Mesenchymal stem cell (in vitro differentiated cells and primary cell): Measurements from ENCODE around the gene GPR107.

ENCODE experiments used
- DNase-seq: peaks from one replicate; pipeline ENCODE4 v3.0.0-alpha.2; 2013
- H2AFZ ChIP-seq: one replicate; pipeline ENCODE4 v1.6.1; 2013; ENCODE audit warnings: low read depth, mild to moderate bottlenecking, control low read depth, inconsistent platforms, low read length, moderate library complexity
- H2AK5ac ChIP-seq: 2 replicates; pipeline ENCODE4 v1.6.1; 2013; ENCODE audit warnings: low read length, moderate library complexity, mild to moderate bottlenecking, inconsistent platforms; ENCODE audit not compliant: severe bottlenecking
- H2BK120ac ChIP-seq: one replicate; pipeline ENCODE4 v1.6.1; 2013; ENCODE audit warnings: low read depth, mild to moderate bottlenecking, inconsistent platforms, low read length, moderate library complexity
- H2BK12ac ChIP-seq, 2 experiments: one replicate each; pipeline ENCODE4 v1.6.1; 2013; ENCODE audit warnings: inconsistent platforms in 2 of 2, low read length in 2 of 2, mild to moderate bottlenecking in 2 of 2, moderate library complexity in 2 of 2, control low read depth in 1 of 2
- H2BK15ac ChIP-seq: one replicate; pipeline ENCODE4 v1.6.1; 2013; ENCODE audit warnings: mild to moderate bottlenecking, low read depth, inconsistent platforms; ENCODE audit not compliant: poor library complexity, severe bottlenecking
- H2BK5ac ChIP-seq: 2 replicates; pipeline ENCODE4 v1.6.1; 2013; ENCODE audit warnings: low read depth, mild to moderate bottlenecking, low read length, control low read depth, inconsistent platforms; ENCODE audit not compliant: poor library complexity, severe bottlenecking
- H3K14ac ChIP-seq, 2 experiments: one replicate each; pipeline ENCODE4 v1.6.1; 2013; ENCODE audit warnings: inconsistent platforms in 2 of 2, low read length in 2 of 2, control low read depth in 1 of 2, mild to moderate bottlenecking in 1 of 2, moderate library complexity in 1 of 2
- H3K18ac ChIP-seq, 2 experiments: one replicate each; pipeline ENCODE4 v1.6.1; 2013; ENCODE audit warnings: inconsistent platforms in 2 of 2, low read length in 2 of 2, control low read depth in 1 of 2, low read depth in 1 of 2, mild to moderate bottlenecking in 1 of 2
- H3K23ac ChIP-seq, 2 experiments: one replicate each; pipeline ENCODE4 v1.6.1; 2013; ENCODE audit warnings: inconsistent platforms in 2 of 2, low read length in 2 of 2, mild to moderate bottlenecking in 2 of 2, moderate library complexity in 2 of 2, control low read depth in 1 of 2
- H3K27ac ChIP-seq: 2 replicates; pipeline ENCODE4 v1.5.1; 2013; ENCODE audit warnings: mild to moderate bottlenecking, moderate library complexity, low read length, control low read depth, inconsistent platforms; ENCODE audit not compliant: poor library complexity, severe bottlenecking
- H3K27me3 ChIP-seq, 2 experiments: 2 replicates each; pipeline versions ENCODE4 v1.6.1 to v1.7.0; 2013; ENCODE audit warnings: low read length in 2 of 2, mild to moderate bottlenecking in 2 of 2, moderate library complexity in 2 of 2, control low read depth in 1 of 2, inconsistent platforms in 1 of 2; ENCODE audit not compliant: control insufficient read depth in 1 of 2, insufficient read depth in 1 of 2
- H3K36me3 ChIP-seq, 2 experiments: 2 replicates each; pipeline versions ENCODE4 v1.6.1 to v1.7.0; 2013; ENCODE audit warnings: low read length in 2 of 2, control low read depth in 1 of 2, inconsistent platforms in 1 of 2, low read depth in 1 of 2, mild to moderate bottlenecking in 1 of 2; ENCODE audit not compliant: insufficient read depth in 2 of 2, control insufficient read depth in 1 of 2
- H3K4ac ChIP-seq, 2 experiments: one replicate each; pipeline ENCODE4 v1.6.1; 2013; ENCODE audit warnings: inconsistent platforms in 2 of 2, low read length in 2 of 2, mild to moderate bottlenecking in 2 of 2, moderate library complexity in 2 of 2, control low read depth in 1 of 2, low read depth in 1 of 2
- H3K4me1 ChIP-seq: 2 replicates; pipeline ENCODE4 v1.6.1; 2013; ENCODE audit warnings: low read depth, low read length, control low read depth; ENCODE audit not compliant: control insufficient read depth, insufficient read depth
- H3K4me2 ChIP-seq: 2 replicates; pipeline ENCODE4 v1.6.1; 2013; ENCODE audit warnings: low read length, mild to moderate bottlenecking, inconsistent platforms; ENCODE audit not compliant: poor library complexity, severe bottlenecking
- H3K4me3 ChIP-seq, 2 experiments: 2 replicates each; pipeline versions ENCODE4 v1.5.1 to v1.7.0; 2013; ENCODE audit warnings: low read length in 2 of 2, mild to moderate bottlenecking in 2 of 2, control low read depth in 1 of 2, low read depth in 1 of 2; ENCODE audit not compliant: insufficient read depth in 1 of 2
- H3K79me1 ChIP-seq: replicated peaks from 2 replicates; pipeline ENCODE4 v1.6.1; 2013; ENCODE audit warnings: mild to moderate bottlenecking, control low read depth, low read length, inconsistent platforms; ENCODE audit not compliant: poor library complexity, severe bottlenecking
- H3K9ac ChIP-seq: 2 replicates; pipeline ENCODE4 v1.7.0; 2013; ENCODE audit warnings: mild to moderate bottlenecking, low read length, moderate library complexity
- H3K9me3 ChIP-seq: 2 replicates; pipeline ENCODE4 v1.7.0; 2013; ENCODE audit warnings: mild to moderate bottlenecking, low read length; ENCODE audit not compliant: control insufficient read depth
- H4K8ac ChIP-seq: one replicate; pipeline ENCODE4 v1.6.1; 2013; ENCODE audit warnings: inconsistent platforms, mild to moderate bottlenecking, low read length, moderate library complexity
- H4K91ac ChIP-seq: one replicate; pipeline ENCODE4 v1.6.1; 2013; ENCODE audit warnings: mild to moderate bottlenecking, low read length, inconsistent platforms
- WGBS: methylation state at CpG from one replicate; pipeline ENCODE4 v1.1.7; 2013; ENCODE audit warnings: mixed read lengths; 5-methylcytosine and 5-hydroxymethylcytosine counted together

The GPR107 gene

DNA sequence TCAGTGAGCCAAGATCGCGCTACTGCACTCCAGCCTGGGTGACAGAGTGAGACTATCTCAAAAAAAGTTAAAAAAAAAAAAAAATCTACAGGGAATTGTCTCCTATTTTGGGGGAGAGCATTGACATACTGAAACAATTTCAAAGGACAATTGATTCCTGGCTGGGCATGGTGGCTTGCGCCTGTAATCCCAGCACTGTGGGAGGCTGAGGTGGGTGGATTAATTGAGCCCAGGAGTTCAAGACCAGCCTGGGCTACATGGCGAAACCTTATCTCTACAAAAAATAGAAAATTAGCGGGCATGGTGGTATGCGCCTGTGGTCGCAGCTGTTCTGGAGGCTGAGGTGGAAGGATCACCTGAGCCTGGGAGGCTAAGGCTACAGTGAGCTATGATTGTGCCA is 30.6 kb downstream of the GPR107 start:
- Histone ChIP-seq H4K91ac (no peak overlapping the region), H3K18ac (no peak overlapping the region), H3K4me3 (no peak overlapping the region), H3K9me3 (no peaks in the 10 kb centered on the region), H3K4me1 (no peaks in the 10 kb centered on the region), H2AFZ (no peak overlapping the region), H2BK120ac (no peak overlapping the region), H2AK5ac (no peak overlapping the region), H2BK12ac (no peak overlapping the region), H3K79me1 (peaks cover 3% of the 10 kb centered on the region), H3K4ac (no peak overlapping the region), H3K27me3 (no peaks in the 10 kb centered on the region), H3K4me2 (no peak overlapping the region), H3K27ac (no peak overlapping the region), H3K36me3 (peaks cover 37 to 78% of the 10 kb centered on the region in 2 experiments), H4K8ac (no peak overlapping the region), H2BK5ac (no peak overlapping the region), H3K14ac (no peak overlapping the region), H3K23ac (no peak overlapping the region), H2BK15ac (no peak overlapping the region), H3K9ac (no peak overlapping the region)
- DNase-seq: no peak
- WGBS: 98% methylated on average over 5 of the region's 7 CpGs

DNA sequence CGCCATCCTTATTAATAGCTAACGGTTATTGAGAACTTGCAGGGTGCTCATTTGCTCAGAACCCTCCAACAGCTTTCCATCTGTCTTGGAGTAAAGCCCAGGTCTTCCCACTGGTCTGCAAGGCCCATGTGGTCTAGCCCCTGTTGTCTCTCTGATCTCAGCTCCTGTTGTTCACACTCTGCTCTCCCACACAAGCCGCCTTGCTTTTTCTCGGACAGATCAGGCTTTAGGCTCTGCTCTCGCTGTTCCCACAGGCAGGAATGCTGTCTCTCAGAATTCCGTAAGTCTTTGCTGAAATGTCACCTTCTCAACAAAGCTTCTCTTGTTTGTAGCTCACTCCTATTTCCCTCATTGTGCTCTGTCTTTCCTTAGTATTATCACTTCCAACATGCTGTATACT is 34.3 kb downstream of the GPR107 start:
- Histone ChIP-seq H2BK12ac (no peak overlapping the region), H3K14ac (no peak overlapping the region), H3K36me3 (peaks cover 35 to 81% of the 10 kb centered on the region in 2 experiments), H2BK120ac (no peak overlapping the region), H2AFZ (no peak overlapping the region), H4K8ac (no peak overlapping the region), H3K27ac (no peak overlapping the region), H2AK5ac (no peak overlapping the region), H3K23ac (no peak overlapping the region), H3K9me3 (no peaks in the 10 kb centered on the region), H4K91ac (no peak overlapping the region), H3K4me1 (no peaks in the 10 kb centered on the region), H2BK5ac (no peak overlapping the region), H3K18ac (no peak overlapping the region), H2BK15ac (no peak overlapping the region), H3K79me1 (peaks cover 2% of the 10 kb centered on the region), H3K4me2 (no peak overlapping the region), H3K9ac (no peak overlapping the region), H3K4ac (no peak overlapping the region), H3K27me3 (no peaks in the 10 kb centered on the region), H3K4me3 (no peak overlapping the region)
- no peak for DNase-seq
- WGBS: 98% methylated on average over 6 of the region's 6 CpGs

GRCh38 chr9:130089141-130089540 is 35.4 kb downstream of the GPR107 start:
- H4K8ac ChIP-seq: no peak overlapping the region
- no peaks in the 10 kb centered on the region for H3K4me1 ChIP-seq
- no peak overlapping the region for H2AK5ac ChIP-seq
- no peak overlapping the region for H2BK12ac ChIP-seq
- no peak overlapping the region for H3K4me2 ChIP-seq
- no peak overlapping the region for H3K14ac ChIP-seq
- H3K9me3 ChIP-seq: no peaks in the 10 kb centered on the region
- no peak overlapping the region for H2AFZ ChIP-seq
- peaks cover 40 to 84% of the 10 kb centered on the region in 2 experiments for H3K36me3 ChIP-seq
- peaks cover 7% of the 10 kb centered on the region for H3K79me1 ChIP-seq
- H4K91ac ChIP-seq: no peak overlapping the region
- no peak overlapping the region for H3K23ac ChIP-seq
- no peak overlapping the region for H2BK5ac ChIP-seq
- no peak for DNase-seq
- H3K27ac ChIP-seq: no peak overlapping the region
- H2BK120ac ChIP-seq: no peak overlapping the region
- H3K9ac ChIP-seq: no peak overlapping the region
- H2BK15ac ChIP-seq: no peak overlapping the region
- 97% methylated on average over 12 of the region's 12 CpGs for WGBS
- no peak overlapping the region for H3K18ac ChIP-seq
- H3K27me3 ChIP-seq: no peaks in the 10 kb centered on the region
- no peak overlapping the region for H3K4ac ChIP-seq
- no peak overlapping the region for H3K4me3 ChIP-seq

DNA sequence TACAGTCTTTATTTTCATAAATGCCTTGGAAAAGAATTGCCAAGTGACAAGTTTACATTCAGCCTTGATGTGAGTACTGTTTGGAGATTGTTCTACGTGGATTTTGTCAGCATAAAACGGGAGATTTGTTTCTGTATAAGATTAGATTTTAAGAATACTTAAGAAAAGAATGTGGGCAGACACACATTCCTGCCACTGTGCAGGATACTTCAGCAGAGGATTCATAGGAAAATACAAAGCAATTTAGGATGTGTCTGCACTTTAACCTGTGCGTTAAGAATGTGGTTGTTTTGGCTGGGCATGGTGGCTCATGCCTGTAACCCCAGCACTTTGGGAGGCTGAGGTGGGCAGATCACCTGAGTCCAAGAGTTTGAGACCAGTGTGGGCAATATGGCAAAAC is 37.2 kb downstream of the GPR107 start:
- Histone ChIP-seq H3K27me3 (no peaks in the 10 kb centered on the region), H2AFZ (no peak overlapping the region), H2BK120ac (no peak overlapping the region), H3K36me3 (peaks cover 41 to 78% of the 10 kb centered on the region in 2 experiments), H3K4me2 (no peak overlapping the region), H3K18ac (no peak overlapping the region), H3K27ac (no peak overlapping the region), H3K4me1 (no peaks in the 10 kb centered on the region), H3K79me1 (peaks cover 11% of the 10 kb centered on the region), H4K8ac (no peak overlapping the region), H3K23ac (no peak overlapping the region), H2AK5ac (no peak overlapping the region), H3K14ac (no peak overlapping the region), H3K9ac (no peak overlapping the region), H4K91ac (no peak overlapping the region), H2BK15ac (no peak overlapping the region), H2BK12ac (no peak overlapping the region), H2BK5ac (no peak overlapping the region), H3K4ac (no peak overlapping the region), H3K4me3 (no peak overlapping the region), H3K9me3 (no peaks in the 10 kb centered on the region)
- WGBS: 91% methylated on average over 3 of the region's 3 CpGs
- no peak for DNase-seq
